GM23248 (cell line): ENCODE results near the gene TULP4. TPM values are rescaled to one million over a fixed set of nuclear protein-coding genes. Genes with fewer than 3 reads are reported as not detected.

Experiments used
- DNase-seq: peaks from one replicate; pipeline ENCODE4 v3.0.0-alpha.2; 2015
- H2AFZ ChIP-seq: fragments of 200-600 bp; sonication (generic); 2 replicates; pipeline ENCODE4 v1.6.1; 2016; ENCODE audit warnings: antibody characterized with exemption
- H3F3A ChIP-seq: fragments of 200-600 bp; sonication (generic); 2 replicates; pipeline ENCODE4 v1.6.1; 2016; ENCODE audit warnings: mild to moderate bottlenecking, antibody characterized with exemption, mixed run types; ENCODE audit not compliant: insufficient read depth
- H3K27ac ChIP-seq: fragments of 200-600 bp; sonication (generic); 2 replicates; pipeline ENCODE4 v1.5.1; 2016; ENCODE audit warnings: mild to moderate bottlenecking
- H3K27me3 ChIP-seq: fragments of 200-600 bp; sonication (generic); replicated peaks from 2 replicates; pipeline ENCODE4 v1.6.1; 2016; ENCODE audit warnings: mild to moderate bottlenecking; ENCODE audit not compliant: insufficient read depth
- H3K36me3 ChIP-seq: fragments of 200-600 bp; sonication (generic); 2 replicates; pipeline ENCODE4 v1.6.1; 2016; ENCODE audit warnings: low read depth, mild to moderate bottlenecking
- H3K4me1 ChIP-seq: fragments of 200-600 bp; sonication (generic); 2 replicates; pipeline ENCODE4 v1.6.1; 2016; ENCODE audit warnings: mild to moderate bottlenecking; ENCODE audit not compliant: insufficient read depth
- H3K4me2 ChIP-seq: fragments of 200-600 bp; sonication (generic); one replicate; pipeline ENCODE4 v1.6.1; 2016; ENCODE audit warnings: mild to moderate bottlenecking; ENCODE audit not compliant: unreplicated experiment
- H3K4me3 ChIP-seq: fragments of 200-600 bp; sonication (generic); 2 replicates; pipeline ENCODE4 v1.5.1; 2016; ENCODE audit warnings: mild to moderate bottlenecking
- H3K79me2 ChIP-seq: fragments of 200-600 bp; sonication (generic); 2 replicates; pipeline ENCODE4 v1.6.1; 2016; ENCODE audit warnings: mild to moderate bottlenecking; ENCODE audit not compliant: insufficient read depth
- H3K9ac ChIP-seq: fragments of 200-600 bp; sonication (generic); 2 replicates; pipeline ENCODE4 v1.6.1; 2016; ENCODE audit warnings: mild to moderate bottlenecking
- H3K9me2 ChIP-seq: fragments of 200-600 bp; sonication (generic); 2 replicates; pipeline ENCODE4 v1.6.1; 2016; ENCODE audit warnings: mixed run types, mild to moderate bottlenecking, moderate library complexity; ENCODE audit not compliant: insufficient read depth
- H3K9me3 ChIP-seq: fragments of 200-600 bp; sonication (generic); one replicate; pipeline ENCODE4 v1.6.1; 2017; ENCODE audit warnings: low read depth
- H4K20me1 ChIP-seq: fragments of 200-600 bp; sonication (generic); 2 replicates; pipeline ENCODE4 v1.6.0; 2016; ENCODE audit not compliant: insufficient read depth
- EZH2 ChIP-seq: fragments of 200-600 bp; sonication (generic); IDR thresholded peaks from 2 replicates; pipeline ENCODE4 v1.6.1; 2018; ENCODE audit warnings: antibody characterized with exemption, mild to moderate bottlenecking; ENCODE audit not compliant: insufficient read depth, poor library complexity, severe bottlenecking
- EZH2phosphoT487 ChIP-seq: fragments of 200-600 bp; sonication (generic); IDR thresholded peaks from 2 replicates; pipeline ENCODE4 v1.6.1; 2018; ENCODE audit warnings: antibody characterized with exemption, moderate library complexity, mild to moderate bottlenecking, low read depth; ENCODE audit not compliant: insufficient read depth
- WGBS, 2 experiments: methylation state at CpG; one replicate each; pipeline ENCODE4 v1.1.6; 2015 to 2017; ENCODE audit warnings: low lambda C conversion rate in 2 of 2, low coverage in 1 of 2; ENCODE audit errors: missing lambda C conversion rate in 2 of 2; 5-methylcytosine and 5-hydroxymethylcytosine counted together
- in situ Hi-C: fragments of 300-500 bp; cut with MboI; formaldehyde crosslinking; loops from 2 replicates; pipeline ENCODE4 v1.15.0; 2020
- polyA plus RNA-seq: library from polyadenylated mRNA; unstranded; fragments of >200 nt; fragmentation: Nextera tagmentation; extraction: Ambion mirVana; gene quantifications from 2 replicates; pipeline ENCODE4 v1.2.1, GENCODE V29; 2016
- total RNA-seq: library from RNA; depleted of rRNA; stranded (reverse); fragments of >200 nt; shearing (Covaris generic); gene quantifications from 2 replicates; pipeline ENCODE4 v1.2.3, GENCODE V29; 2014

The TULP4 gene
- total and polyA plus RNA-seq, 2 experiments from 2014 or later: 21.5 to 38.7 TPM

- Histone ChIP-seq H3K9ac (no peak overlapping the region), H3K4me2 (no peak overlapping the region), H3F3A (peaks cover 8% of the 10 kb centered on the region; the same call in 1 of the 2 replicates), H3K9me3 (no peaks in the 10 kb centered on the region), H2AFZ (no peak overlapping the region), H4K20me1 (no peaks in the 10 kb centered on the region), H3K4me1 (peaks cover 5% of the 10 kb centered on the region), H3K79me2 (no peaks in the 10 kb centered on the region), H3K9me2 (no peaks in the 10 kb centered on the region), H3K36me3 (no peaks in the 10 kb centered on the region), H3K4me3 (no peak overlapping the region), H3K27ac (no peak overlapping the region), H3K27me3 (no peaks in the 10 kb centered on the region)
- DNase-seq: no peak
- TF ChIP-seq EZH2: no peak
- TF ChIP-seq EZH2phosphoT487: no peak
- 92 to 97% methylated on average over 3 of the region's 3 CpGs for WGBS, 2 experiments
- in situ Hi-C loops: no loop called here
Measured at GRCh38 chr6:158496700-158497099, 184.4 kb downstream of the TULP4 start.

GRCh38 chr6:158497620-158498019, 185.4 kb downstream of the TULP4 start:
- no peaks in the 10 kb centered on the region for H3K79me2 ChIP-seq
- H2AFZ ChIP-seq: no peak overlapping the region
- no peaks in the 10 kb centered on the region for H4K20me1 ChIP-seq
- H3K4me1 ChIP-seq: peaks cover 5% of the 10 kb centered on the region
- no peak overlapping the region for H3K4me2 ChIP-seq
- 96 to 100% methylated on average over 6 of the region's 6 CpGs for WGBS, 2 experiments
- H3F3A ChIP-seq: peaks cover 8% of the 10 kb centered on the region; the same call in 1 of the 2 replicates
- H3K27me3 ChIP-seq: no peaks in the 10 kb centered on the region
- H3K4me3 ChIP-seq: no peak overlapping the region
- H3K9me2 ChIP-seq: no peaks in the 10 kb centered on the region
- TF ChIP-seq EZH2 (no peak), EZH2phosphoT487 (no peak)
- no peaks in the 10 kb centered on the region for H3K9me3 ChIP-seq
- no peaks in the 10 kb centered on the region for H3K36me3 ChIP-seq
- H3K27ac ChIP-seq: no peak overlapping the region
- in situ Hi-C loops: no loop called here
- no peak for DNase-seq
- H3K9ac ChIP-seq: no peak overlapping the region

- in situ Hi-C loops: no loop called here
- TF ChIP-seq EZH2: no peak
- TF ChIP-seq EZH2phosphoT487: no peak
- Histone ChIP-seq H3K27ac (no peak overlapping the region), H3K27me3 (no peaks in the 10 kb centered on the region), H3K4me1 (peaks cover 5% of the 10 kb centered on the region), H3K9ac (no peak overlapping the region), H3K9me3 (no peaks in the 10 kb centered on the region), H3F3A (peaks cover 8% of the 10 kb centered on the region; the same call in 1 of the 2 replicates), H2AFZ (no peak overlapping the region), H3K9me2 (no peaks in the 10 kb centered on the region), H3K36me3 (no peaks in the 10 kb centered on the region), H3K79me2 (no peaks in the 10 kb centered on the region), H3K4me2 (no peak overlapping the region), H3K4me3 (no peak overlapping the region), H4K20me1 (no peaks in the 10 kb centered on the region)
- WGBS, 2 experiments: 96 to 98% methylated on average over 6 of the region's 6 CpGs
- no peak for DNase-seq
Measured at GRCh38 chr6:158498362-158498761, 186.1 kb downstream of the TULP4 start.

GRCh38 chr6:158499601-158500000, 187.3 kb downstream of the TULP4 start:
- H3F3A ChIP-seq: peaks cover 8% of the 10 kb centered on the region; the same call in 1 of the 2 replicates
- peaks cover 5% of the 10 kb centered on the region for H3K4me1 ChIP-seq
- H3K27ac ChIP-seq: no peak overlapping the region
- no peak overlapping the region for H3K4me3 ChIP-seq
- H4K20me1 ChIP-seq: no peaks in the 10 kb centered on the region
- no peak overlapping the region for H3K9ac ChIP-seq
- in situ Hi-C loops: no loop called here
- no peaks in the 10 kb centered on the region for H3K9me3 ChIP-seq
- 96 to 100% methylated on average over 1 of the region's 1 CpG for WGBS, 2 experiments
- no peak for DNase-seq
- no peaks in the 10 kb centered on the region for H3K79me2 ChIP-seq
- H3K27me3 ChIP-seq: no peaks in the 10 kb centered on the region
- peak overlapping the region; percentile 47 for H3K4me2 ChIP-seq
- TF ChIP-seq EZH2phosphoT487: no peak
- no peak for TF ChIP-seq EZH2
- H3K9me2 ChIP-seq: no peaks in the 10 kb centered on the region
- no peak overlapping the region for H2AFZ ChIP-seq
- H3K36me3 ChIP-seq: no peaks in the 10 kb centered on the region
